Motor neuron (in vitro differentiated cells): ENCODE measurements around the gene MACROD2. TPM values are rescaled to one million over a fixed set of nuclear protein-coding genes. Genes with fewer than 3 reads are reported as not detected.

ENCODE experiments used
- ATAC-seq, 8 experiments: fragments of 200-7000 bp; cut with Tn5 transposase; replicated peaks in 6 of 8; 2 replicates each; pipeline ENCODE4 v1.8.0; 2021; ENCODE audit warnings: mild to moderate bottlenecking in 8 of 8, moderate library complexity in 8 of 8
- H3K27ac ChIP-seq, 2 donors: fragments of 250-450 bp; sonication (Bioruptor Pico); 2 replicates each; pipeline ENCODE4 v1.9.0; 2021; ENCODE audit warnings: antibody characterized with exemption in 2 of 2, mild to moderate bottlenecking in 2 of 2, moderate library complexity in 1 of 2
- H3K4me1 ChIP-seq, 2 donors: fragments of 250-450 bp; sonication (Bioruptor Pico); replicated peaks in 1 of 2; 2 replicates each; pipeline ENCODE4 v1.6.1; 2021; ENCODE audit warnings: antibody characterized with exemption in 2 of 2, mild to moderate bottlenecking in 2 of 2, moderate library complexity in 1 of 2
- H3K4me3 ChIP-seq, 5 donors: fragments of 250-450 bp; sonication (Bioruptor Pico); 2 replicates each; pipeline ENCODE4 v1.9.0; 2021; ENCODE audit warnings: antibody characterized with exemption in 5 of 5, mild to moderate bottlenecking in 5 of 5, moderate library complexity in 4 of 5
- WGBS, 10 experiments: fragments of 450-650 bp; shearing (Covaris generic); methylation state at CpG; one replicate each; pipeline ENCODE4 v1.0.0; 2022; 5-methylcytosine and 5-hydroxymethylcytosine counted together
- in situ Hi-C, 9 experiments: fragments of 400-800 bp; cut with MboI; loops; one replicate each; pipeline ENCODE4 v1.15.0; 2021; ENCODE audit warnings: low sequenced_read_pairs in 9 of 9, low pct_unique_long_range_greater_than_20kb in 2 of 9; ENCODE audit not compliant: unreplicated experiment in 9 of 9
- total RNA-seq, 8 experiments: library from RNA; unstranded; fragments of 300-600 nt; gene quantifications; 2 replicates each; pipeline versions ENCODE4 v1.2.3 to v1.2.4, GENCODE V29; 2022

The MACROD2 gene
- total RNA-seq, 8 experiments from 2014 or later = 4.3 to 24.9 (median 10.4) TPM

DNA sequence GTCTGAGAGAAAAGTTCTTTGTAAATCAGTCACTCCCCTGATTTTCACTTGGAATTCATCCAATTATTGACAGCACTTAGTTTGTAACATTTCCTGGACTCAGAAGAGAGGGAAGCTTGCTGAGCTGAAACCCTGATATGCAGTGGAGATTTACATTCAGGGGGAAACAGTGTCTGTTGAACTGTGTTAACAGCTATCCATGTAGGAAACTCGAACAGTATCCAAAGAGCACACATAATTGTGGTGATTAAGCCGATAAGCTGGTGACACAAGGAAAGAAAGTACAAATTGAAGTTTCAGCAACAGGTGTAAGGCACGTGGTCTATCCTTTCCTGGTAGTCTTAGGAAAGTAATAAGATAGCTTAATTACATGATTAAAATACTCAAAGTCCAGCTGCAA is 420.2 kb downstream of the MACROD2 start:
- Histone ChIP-seq H3K4me3 (no peak overlapping the region), H3K4me1 (peaks cover 8 to 10% of the 10 kb centered on the region in 2 donors), H3K27ac (no peak overlapping the region)
- 0 to 100% (median 60%) methylated on average over 1 to 3 of the region's 3 CpGs; no CpG with 5 or more reads in 1 of the 10 experiments for WGBS, 10 experiments
- ATAC-seq = no peak
- in situ Hi-C loops = no loop called here

DNA sequence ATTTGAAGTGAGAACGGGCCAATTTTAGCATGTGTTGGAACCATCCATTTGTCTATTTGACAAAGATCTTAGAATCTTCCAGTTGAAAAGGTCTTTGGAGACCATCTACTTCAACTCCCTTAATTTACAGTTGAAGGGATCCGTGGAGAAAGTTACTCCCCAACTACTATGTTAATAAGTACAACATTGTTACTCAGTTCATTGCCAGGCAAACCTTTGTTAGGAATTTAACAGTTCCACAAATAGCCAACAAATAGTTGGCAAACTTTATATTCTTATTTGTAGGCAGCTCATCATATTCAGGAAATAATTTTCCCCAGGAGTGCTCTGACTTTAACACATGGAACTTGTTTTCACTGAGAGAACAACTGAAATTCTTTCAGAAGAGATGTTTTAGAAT is 423.1 kb downstream of the MACROD2 start:
- in situ Hi-C loops = no loop called here
- Histone ChIP-seq H3K4me1 (no peaks in the 10 kb centered on the region), H3K4me3 (no peak overlapping the region), H3K27ac (no peak overlapping the region)
- WGBS, 10 experiments = 0 to 100% (median 26%) methylated on average over 1 to 2 of the region's 2 CpGs
- ATAC-seq = peak in 2 of 8 experiments; percentile 26 to 63

DNA sequence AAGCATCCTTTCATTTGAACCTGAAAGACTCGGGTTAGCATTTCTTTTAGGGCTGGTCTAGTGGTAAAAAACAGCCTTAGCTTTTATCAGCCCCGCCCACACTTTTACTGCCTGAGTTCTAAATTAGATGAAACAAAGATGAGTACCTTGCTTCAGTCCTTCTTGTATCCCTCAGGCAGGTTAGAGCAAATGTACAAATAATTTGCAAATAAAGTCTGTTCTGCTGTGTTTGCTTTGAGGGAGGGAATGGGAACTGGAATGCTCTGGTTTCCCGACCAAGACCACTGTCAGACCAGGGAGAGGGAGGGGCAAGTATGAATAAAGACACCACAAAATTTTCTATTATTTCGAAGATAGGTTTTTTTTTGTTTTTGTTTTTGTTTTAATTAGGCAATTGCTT is 427.6 kb downstream of the MACROD2 start:
- no peaks in the 10 kb centered on the region for H3K4me1 ChIP-seq
- ATAC-seq = peak in 1 of 8 experiments; percentile 95
- 43 to 95% (median 80%) methylated on average over 1 to 4 of the region's 4 CpGs for WGBS, 10 experiments
- H3K27ac ChIP-seq = no peak overlapping the region
- H3K4me3 ChIP-seq = no peak overlapping the region
- in situ Hi-C loops = no loop called here

DNA sequence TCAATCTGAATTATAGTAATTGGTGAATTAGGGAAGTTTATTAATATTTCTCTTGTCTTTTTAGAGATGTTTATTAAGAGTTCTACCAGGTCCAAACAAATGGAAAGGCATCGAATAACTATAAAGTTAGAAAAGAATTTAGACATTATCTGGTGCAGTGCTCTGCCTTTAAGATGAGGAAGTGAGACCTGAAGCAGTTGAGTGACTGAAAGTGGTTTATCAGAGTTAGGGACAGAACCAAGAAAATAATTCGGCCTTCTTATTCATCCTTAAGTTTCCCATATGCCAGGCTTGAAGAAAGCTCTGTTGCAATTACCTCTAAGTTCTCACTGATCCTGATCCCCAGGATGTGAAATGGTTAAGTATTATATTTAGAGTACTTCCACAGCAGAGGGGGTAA is 436.3 kb downstream of the MACROD2 start:
- in situ Hi-C loops = no loop called here
- H3K4me3 ChIP-seq = no peak overlapping the region
- ATAC-seq = no peak
- H3K27ac ChIP-seq = no peak overlapping the region
- WGBS, 10 experiments = 37 to 100% (median 93%) methylated on average over 1 to 2 of the region's 2 CpGs; no CpG with 5 or more reads in 1 of the 10 experiments
- H3K4me1 ChIP-seq = no peaks in the 10 kb centered on the region

DNA sequence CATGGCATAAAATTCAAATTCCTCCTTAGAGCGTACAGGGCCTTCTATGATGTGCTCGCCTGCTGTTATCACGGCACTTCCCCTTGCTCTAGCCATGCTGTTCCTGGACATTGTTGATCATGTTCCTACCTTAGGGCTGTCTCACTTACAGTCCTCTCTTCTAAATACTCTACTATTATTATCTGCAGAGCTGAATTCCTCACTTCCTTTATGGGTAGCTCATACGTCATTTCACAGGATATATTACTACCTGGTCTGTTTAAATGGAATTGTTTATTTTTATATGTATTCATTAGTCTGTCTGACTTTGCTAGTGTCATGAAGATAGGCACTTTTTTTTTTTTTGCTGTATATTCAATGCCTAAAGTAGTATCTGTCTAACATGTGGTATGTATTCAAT is 436.8 kb downstream of the MACROD2 start:
- H3K27ac ChIP-seq = no peak overlapping the region
- in situ Hi-C loops = no loop called here
- WGBS, 10 experiments = 75 to 100% (median 99%) methylated on average over 1 to 4 of the region's 4 CpGs; no CpG with 5 or more reads in 2 of the 10 experiments
- no peak overlapping the region for H3K4me3 ChIP-seq
- ATAC-seq = no peak
- H3K4me1 ChIP-seq = no peaks in the 10 kb centered on the region

DNA sequence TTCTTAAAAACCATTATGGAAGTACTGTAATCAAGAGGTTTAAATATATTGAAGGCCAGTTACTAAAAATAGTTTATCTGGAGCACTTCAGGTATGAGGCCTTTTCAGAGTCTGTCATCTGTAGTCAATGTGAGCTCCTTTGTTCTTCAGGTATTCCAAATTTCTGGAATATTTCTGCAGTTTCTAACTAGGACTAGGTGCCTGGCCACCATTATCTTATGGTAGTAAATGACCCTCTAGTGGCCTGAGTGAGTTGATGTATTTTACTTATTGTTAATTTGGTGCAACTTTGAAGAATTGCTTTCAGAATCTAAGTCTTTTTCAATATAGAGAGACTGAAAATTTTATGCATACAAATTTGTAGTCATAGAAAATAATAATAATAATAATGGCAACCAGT is 437.3 kb downstream of the MACROD2 start:
- in situ Hi-C loops = no loop called here
- no peak overlapping the region for H3K4me3 ChIP-seq
- H3K4me1 ChIP-seq = no peaks in the 10 kb centered on the region
- no peak overlapping the region for H3K27ac ChIP-seq
- ATAC-seq = no peak

DNA sequence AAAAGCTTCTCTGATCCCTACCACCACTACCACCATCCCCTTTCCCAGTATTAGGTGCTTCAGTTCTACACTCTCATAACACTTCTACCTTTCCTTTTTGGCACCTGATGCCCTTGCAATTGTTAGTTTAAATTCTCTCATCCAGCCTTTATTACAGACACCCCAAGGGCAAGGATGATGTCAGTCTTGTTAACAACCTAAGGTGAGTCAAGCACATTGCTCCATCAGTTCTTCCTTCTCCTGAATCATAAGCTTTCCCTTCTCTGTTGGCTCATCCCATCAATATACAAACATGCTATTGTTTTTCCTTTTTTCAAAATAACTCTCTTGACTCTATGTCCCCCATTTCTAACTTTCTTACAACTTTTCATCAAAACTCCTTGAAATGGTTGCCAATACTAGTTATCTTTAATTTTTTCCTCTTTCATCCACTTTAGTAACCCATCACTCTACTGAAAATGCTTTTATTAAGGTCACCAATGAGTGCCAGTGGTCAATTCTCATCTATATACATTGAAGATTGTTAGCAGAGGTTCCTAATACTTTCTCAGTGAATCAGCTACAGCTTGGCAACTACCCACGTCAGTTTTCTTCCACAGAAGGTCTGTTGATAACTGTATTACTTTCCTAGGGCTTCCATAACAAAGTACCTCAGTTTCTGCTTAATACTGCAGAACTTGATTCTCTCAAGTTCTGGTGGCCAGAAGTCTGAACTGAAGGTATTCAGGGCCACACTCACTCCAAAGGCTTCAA is 439.2 kb downstream of the MACROD2 start:
- Histone ChIP-seq H3K4me1 (no peaks in the 10 kb centered on the region), H3K4me3 (no peak overlapping the region), H3K27ac (no peak overlapping the region)
- ATAC-seq = no peak
- 0 to 90% (median 83%) methylated on average over 1 of the region's 1 CpG; no CpG with 5 or more reads in 2 of the 10 experiments for whole genome bisulfite sequencing, 10 experiments
- in situ Hi-C loops = no loop called here

DNA sequence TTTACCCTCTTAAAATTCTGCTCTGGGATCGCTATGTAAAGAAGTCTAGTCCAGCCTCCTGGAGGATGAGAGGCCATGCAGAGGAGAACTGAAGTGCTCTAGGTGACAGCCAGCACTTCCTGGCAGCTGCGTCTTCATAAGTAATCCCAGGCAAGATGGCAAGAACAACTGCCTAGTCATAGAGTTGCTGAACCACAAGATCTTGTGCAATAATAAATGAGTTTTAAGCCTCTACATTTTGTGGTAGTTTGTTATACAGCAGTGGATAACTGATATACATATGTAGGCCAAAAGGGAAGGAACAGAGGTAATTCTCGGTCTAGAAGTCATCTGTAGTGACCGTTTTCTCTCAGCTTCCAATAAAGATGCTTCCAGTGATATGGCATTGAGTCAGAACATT is 445.9 kb downstream of the MACROD2 start:
- no peaks in the 10 kb centered on the region for H3K4me1 ChIP-seq
- WGBS, 10 experiments = 0 to 100% (median 75%) methylated on average over 1 to 4 of the region's 4 CpGs; no CpG with 5 or more reads in 1 of the 10 experiments
- ATAC-seq = no peak

DNA sequence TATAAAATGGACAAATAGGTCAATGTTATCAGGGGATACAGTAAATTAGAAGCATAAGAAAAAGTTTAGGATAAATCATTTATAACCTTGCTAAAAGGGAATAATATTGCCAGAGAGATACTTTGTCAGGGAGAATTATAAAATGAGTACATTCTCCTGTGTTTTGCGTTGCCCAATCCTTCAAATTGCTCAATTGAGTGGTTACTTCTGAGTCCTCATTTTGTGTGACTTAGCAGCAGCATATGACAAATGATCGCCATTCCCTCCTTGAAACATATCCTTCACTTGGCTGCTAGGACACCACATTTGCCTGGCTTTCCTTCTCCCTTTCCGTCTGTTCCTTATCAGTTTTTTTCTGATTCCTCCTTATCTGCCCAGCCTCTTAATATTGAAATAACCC is 448.8 kb downstream of the MACROD2 start:
- ATAC-seq = no peak
- H3K27ac ChIP-seq = no peak overlapping the region
- in situ Hi-C loops = no loop called here
- WGBS, 10 experiments = 64 to 100% (median 86%) methylated on average over 1 to 3 of the region's 3 CpGs
- no peak overlapping the region for H3K4me3 ChIP-seq
- H3K4me1 ChIP-seq = no peaks in the 10 kb centered on the region

More for the DNA sequence above, 445.9 kb downstream of the MACROD2 start:
- in situ Hi-C loops = no loop called here
- H3K27ac ChIP-seq = no peak overlapping the region
- no peak overlapping the region for H3K4me3 ChIP-seq

DNA sequence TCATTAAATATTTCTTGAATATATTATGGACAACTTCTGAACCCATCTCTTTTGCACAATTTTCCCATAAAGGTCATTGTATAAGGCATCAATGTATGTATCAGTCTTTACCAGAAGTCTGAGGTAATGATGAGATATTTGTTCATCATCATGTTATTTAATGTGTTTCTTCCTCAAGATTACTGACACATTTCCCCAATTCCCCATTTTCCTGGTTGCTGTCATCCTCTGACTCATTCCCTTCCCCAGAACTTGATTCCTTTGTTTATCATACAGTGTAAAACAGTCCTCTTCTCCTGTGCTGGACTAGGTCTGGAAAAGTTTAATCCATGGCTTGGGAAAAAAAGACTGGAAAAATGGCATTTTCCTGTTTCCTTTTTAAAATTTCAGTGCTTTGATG is 450.0 kb downstream of the MACROD2 start:
- Histone ChIP-seq H3K4me1 (peaks cover 0 to 3% of the 10 kb centered on the region in 2 donors), H3K4me3 (no peak overlapping the region), H3K27ac (no peak overlapping the region)
- no peak for ATAC-seq
- in situ Hi-C loops = no loop called here

DNA sequence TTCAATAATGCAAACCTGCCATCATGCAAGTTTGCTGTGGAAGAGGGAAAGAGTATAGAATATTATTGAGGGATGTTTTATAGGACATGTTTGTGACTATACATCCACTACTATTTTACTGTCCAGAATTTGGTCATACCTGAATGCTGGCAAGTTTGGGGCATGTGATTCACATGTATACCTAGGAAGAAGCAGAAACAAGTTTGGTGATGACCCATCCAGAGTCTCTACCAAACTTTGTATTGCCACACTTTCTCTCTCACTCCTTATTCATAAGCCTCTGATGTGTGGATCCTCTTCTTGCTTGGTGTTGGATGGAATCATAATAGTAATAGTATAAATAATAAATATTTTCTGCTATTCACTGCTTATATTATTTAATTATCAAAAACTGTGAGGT is 450.6 kb downstream of the MACROD2 start:
- ATAC-seq = no peak
- Histone ChIP-seq H3K4me1 (peaks cover 0 to 4% of the 10 kb centered on the region in 2 donors), H3K4me3 (no peak overlapping the region), H3K27ac (no peak overlapping the region)
- in situ Hi-C loops = no loop called here

DNA sequence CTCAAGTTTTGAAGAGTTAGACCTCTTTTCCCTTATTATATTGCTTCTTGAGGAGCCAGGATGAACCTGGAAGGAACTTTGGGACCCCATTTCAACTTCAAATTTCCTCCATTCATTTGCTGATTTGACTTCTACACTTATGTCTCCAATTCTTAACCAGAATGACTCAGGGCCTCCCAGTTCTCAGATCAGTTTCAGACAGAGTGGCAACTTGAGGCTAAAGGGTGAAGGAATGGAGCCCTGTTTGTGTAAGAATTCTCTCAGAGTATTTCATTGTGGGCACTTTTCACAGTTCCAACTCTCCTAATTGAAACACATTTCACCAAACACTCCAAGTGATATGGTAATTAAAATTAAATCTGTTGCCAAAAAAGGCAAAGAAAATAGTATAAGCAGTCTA is 451.1 kb downstream of the MACROD2 start:
- no peak overlapping the region for H3K4me3 ChIP-seq
- peaks cover 0 to 4% of the 10 kb centered on the region in 2 donors for H3K4me1 ChIP-seq
- ATAC-seq = no peak
- in situ Hi-C loops = no loop called here
- no peak overlapping the region for H3K27ac ChIP-seq

DNA sequence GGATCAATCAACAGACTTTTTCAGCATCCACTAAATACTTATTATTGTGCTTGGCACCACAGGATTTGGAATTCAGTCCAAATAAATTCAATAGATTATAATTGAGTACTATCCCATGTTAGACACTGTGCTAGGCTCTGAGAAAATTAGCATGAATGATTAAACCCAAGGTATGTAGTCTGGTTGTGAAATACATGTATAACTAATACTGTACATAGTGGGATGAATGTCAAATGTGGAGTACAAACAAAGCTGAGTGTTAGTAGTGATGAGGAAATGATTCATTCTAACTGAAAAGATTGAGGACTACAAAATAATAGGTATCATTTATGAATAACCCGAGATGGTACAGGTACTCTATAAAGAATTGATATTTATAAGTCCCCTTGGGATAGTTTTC is 454.0 kb downstream of the MACROD2 start:
- no peak overlapping the region for H3K27ac ChIP-seq
- peak in 1 of 8 experiments; percentile 48 for ATAC-seq
- WGBS, 10 experiments = 0 to 100% (median 57%) methylated on average over 1 of the region's 1 CpG; no CpG with 5 or more reads in 4 of the 10 experiments
- peaks cover 0 to 4% of the 10 kb centered on the region in 2 donors for H3K4me1 ChIP-seq
- H3K4me3 ChIP-seq = no peak overlapping the region
- in situ Hi-C loops = no loop called here

DNA sequence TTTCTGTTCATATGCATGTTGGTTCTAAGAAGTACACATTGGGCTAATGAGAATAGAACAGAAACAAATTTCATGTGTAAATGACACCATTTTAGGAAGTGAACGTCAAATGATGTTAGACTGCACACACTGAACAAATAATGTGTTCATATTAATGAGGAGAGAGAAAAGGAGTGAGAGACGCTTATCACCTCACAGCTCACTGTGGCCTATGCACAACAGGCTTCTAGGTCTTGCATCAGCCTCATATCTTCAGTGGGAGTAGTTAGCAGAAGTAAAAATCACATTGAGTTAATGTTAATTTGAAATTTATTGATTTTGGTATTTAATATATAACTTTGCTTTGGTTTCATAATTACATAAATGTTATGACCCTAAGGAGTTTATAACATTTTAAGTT is 454.9 kb downstream of the MACROD2 start:
- peak in 3 of 8 experiments; percentile 48 to 69 (median 55) for ATAC-seq

More for the DNA sequence above, 454.9 kb downstream of the MACROD2 start:
- H3K4me3 ChIP-seq = no peak overlapping the region
- peaks cover 0 to 4% of the 10 kb centered on the region in 2 donors for H3K4me1 ChIP-seq
- in situ Hi-C loops = no loop called here
- no peak overlapping the region for H3K27ac ChIP-seq
- 58 to 100% (median 89%) methylated on average over 1 to 2 of the region's 2 CpGs; no CpG with 5 or more reads in 1 of the 10 experiments for WGBS, 10 experiments
